Fibroblast of lung (primary cell): ENCODE results near the gene PPIP5K1. TPM values are rescaled to one million over a fixed set of nuclear protein-coding genes. Genes with fewer than 3 reads are reported as not detected.
A peak's percentile ranks its signal among the peaks of the same experiment; 100 is the strongest.

Experiments
- DNase-seq, 2 donors: peaks; one replicate each; pipeline versions ENCODE4 v3.0.0 to v3.0.0-alpha.2; 2010; ENCODE audit warnings: low read depth in 2 of 2
- H2AFZ ChIP-seq: 2 replicates; pipeline ENCODE4 v1.5.1; 2012; ENCODE audit warnings: low read length, control low read depth, inconsistent platforms
- H3K27ac ChIP-seq: 2 replicates; pipeline ENCODE4 v1.5.1; 2011; ENCODE audit warnings: low read length, control low read depth; ENCODE audit not compliant: insufficient read depth
- H3K27me3 ChIP-seq: 2 replicates; pipeline ENCODE4 v1.5.1; 2011; ENCODE audit warnings: mild to moderate bottlenecking, low read length; ENCODE audit not compliant: control insufficient read depth, insufficient read depth
- H3K36me3 ChIP-seq: 2 replicates; pipeline ENCODE4 v1.5.1; 2011; ENCODE audit warnings: low read length; ENCODE audit not compliant: control insufficient read depth, insufficient read depth
- H3K4me1 ChIP-seq: 2 replicates; pipeline ENCODE4 v1.5.1; 2011; ENCODE audit warnings: low read length; ENCODE audit not compliant: control insufficient read depth, insufficient read depth; ENCODE audit errors: extremely low read depth
- H3K4me2 ChIP-seq: 2 replicates; pipeline ENCODE4 v1.5.1; 2011; ENCODE audit warnings: low read length, control low read depth; ENCODE audit not compliant: insufficient read depth; ENCODE audit errors: extremely low read depth
- H3K4me3 ChIP-seq, 4 experiments: fragments of 200-600 bp in 1 of 4; sonication (generic) in 1 of 4; replicated peaks in 1 of 4; 2 replicates each; pipeline ENCODE4 v1.5.1; 2011 to 2016; ENCODE audit warnings: low read length in 4 of 4, low read depth in 3 of 4, mild to moderate bottlenecking in 3 of 4, control low read depth in 2 of 4, inconsistent platforms in 1 of 4, mixed read lengths in 1 of 4; ENCODE audit not compliant: insufficient read depth in 1 of 4; ENCODE audit errors: control extremely low read depth in 1 of 4
- H3K79me2 ChIP-seq: 2 replicates; pipeline ENCODE4 v1.5.1; 2012; ENCODE audit warnings: mild to moderate bottlenecking, low read length, inconsistent platforms; ENCODE audit not compliant: control insufficient read depth, insufficient read depth
- H3K9ac ChIP-seq: 2 replicates; pipeline ENCODE4 v1.5.1; 2011; ENCODE audit warnings: mild to moderate bottlenecking, low read length, control low read depth; ENCODE audit not compliant: insufficient read depth
- H3K9me3 ChIP-seq: 2 replicates; pipeline ENCODE4 v1.5.1; 2012; ENCODE audit warnings: low read depth, low read length; ENCODE audit not compliant: control insufficient read depth, insufficient read depth
- H4K20me1 ChIP-seq: 2 replicates; pipeline ENCODE4 v1.5.1; 2011; ENCODE audit warnings: low read length; ENCODE audit not compliant: control insufficient read depth, insufficient read depth; ENCODE audit errors: extremely low read depth
- CTCF ChIP-seq, 2 donors: IDR thresholded peaks in 1 of 2; conservative IDR thresholded peaks in 1 of 2; 1 replicate in 1 of 2; 2 replicates in 1 of 2; pipeline ENCODE4 v1.5.1; 2011 to 2012; ENCODE audit warnings: low read length in 2 of 2, control low read depth in 1 of 2, inconsistent platforms in 1 of 2, low read depth in 1 of 2, mild to moderate bottlenecking in 1 of 2
- EZH2 ChIP-seq: IDR thresholded peaks from 2 replicates; pipeline ENCODE4 v1.5.1; 2012; ENCODE audit warnings: low read length, control low read depth, mild to moderate bottlenecking; ENCODE audit errors: missing control alignments
- polyA plus RNA-seq, 2 donors: library from polyadenylated mRNA; depleted of rRNA in 1 of 2; stranded (reverse) in 1 of 2; unstranded in 1 of 2; fragments of >200 nt; gene quantifications; 2 replicates each; pipeline ENCODE4 v1.2.1, GENCODE V29; 2011 to 2012; ENCODE audit warnings: missing spikeins in 1 of 2
- total RNA-seq: library from RNA; depleted of rRNA; stranded (reverse); fragments of >200 nt; gene quantifications from 2 replicates; pipeline ENCODE4 v1.2.1, GENCODE V29; 2014

Gene PPIP5K1
- total and polyA plus RNA-seq, 2 donors (not counting 1 experiment from before 2014, with no cell fraction given): 19.6 to 40.8 TPM

- Histone ChIP-seq H3K27me3 (no peaks in the 10 kb centered on the region), H3K4me2 (no peak overlapping the region), H3K9me3 (no peaks in the 10 kb centered on the region), H3K79me2 (peaks cover 36% of the 10 kb centered on the region), H3K36me3 (peaks cover 49% of the 10 kb centered on the region), H4K20me1 (no peaks in the 10 kb centered on the region), H3K4me3 (no peak overlapping the region), H3K9ac (no peak overlapping the region), H3K27ac (no peak overlapping the region), H2AFZ (no peak overlapping the region), H3K4me1 (peaks cover 3% of the 10 kb centered on the region)
- TF ChIP-seq CTCF (conservative IDR thresholded peaks at IDR 0.05 in 1 of 2, IDR thresholded peaks at IDR 0.05 in 1 of 2; ENCODE audit: low read depth in 1 of 2, low read length in 2 of 2): no peak
- no peak for TF ChIP-seq EZH2
- DNase-seq: no peak
Observed at GRCh38 chr15:43523646-43524045, 66.4 kb downstream of the PPIP5K1 start.

- Histone ChIP-seq H3K36me3 (peaks cover 47% of the 10 kb centered on the region), H3K9ac (no peak overlapping the region), H3K9me3 (no peaks in the 10 kb centered on the region), H3K27ac (no peak overlapping the region), H4K20me1 (no peaks in the 10 kb centered on the region), H3K4me2 (no peak overlapping the region), H3K27me3 (no peaks in the 10 kb centered on the region), H3K79me2 (peaks cover 49% of the 10 kb centered on the region), H3K4me3 (no peak overlapping the region), H2AFZ (no peak overlapping the region), H3K4me1 (peaks cover 3% of the 10 kb centered on the region)
- TF ChIP-seq CTCF (conservative IDR thresholded peaks at IDR 0.05 in 1 of 2, IDR thresholded peaks at IDR 0.05 in 1 of 2; ENCODE audit: low read depth in 1 of 2, low read length in 2 of 2): no peak
- no peak for TF ChIP-seq EZH2
- DNase-seq: no peak
Observed at GRCh38 chr15:43522247-43522646, 67.8 kb downstream of the PPIP5K1 start.

- Histone ChIP-seq H2AFZ (no peak overlapping the region), H3K36me3 (peaks cover 46% of the 10 kb centered on the region)
Observed at GRCh38 chr15:43521419-43521818, 68.6 kb downstream of the PPIP5K1 start.

More at GRCh38 chr15:43521419-43521818, 68.6 kb downstream of the PPIP5K1 start:
- Histone ChIP-seq H3K27ac (no peak overlapping the region), H3K9ac (peak overlapping the region; percentile 7), H3K9me3 (no peaks in the 10 kb centered on the region), H3K4me3 (no peak overlapping the region), H3K27me3 (no peaks in the 10 kb centered on the region), H4K20me1 (no peaks in the 10 kb centered on the region), H3K4me1 (peaks cover 8% of the 10 kb centered on the region), H3K79me2 (peaks cover 52% of the 10 kb centered on the region), H3K4me2 (no peak overlapping the region)
- no peak for TF ChIP-seq EZH2
- TF ChIP-seq CTCF (conservative IDR thresholded peaks at IDR 0.05 in 1 of 2, IDR thresholded peaks at IDR 0.05 in 1 of 2; ENCODE audit: low read depth in 1 of 2, low read length in 2 of 2): no peak
- DNase-seq: no peak
